ENCODE data around the gene PTPN4.

- TF ChIP-seq CTCF (IDR thresholded peaks at IDR 0.05; ENCODE audit: low read depth, low read length) (no peak), EZH2phosphoT487 (IDR thresholded peaks at IDR 0.05; ENCODE audit: low read depth) (no peak)
These were observed 59.1 kb downstream of the PTPN4 start for GRCh38 chr2:119818792-119819191.

Data from OCI-LY3 (cell line).